SK-N-SH treated with all-trans-retinoic acid at 6 μM for 48 hours (cell line): ENCODE measurements around the gene KIAA1217.

ENCODE experiments used
- ARNTL ChIP-seq: fragments of 450-650 bp; formaldehyde crosslinking; IDR thresholded peaks from 2 replicates; pipeline ENCODE4 v1.5.0; 2020; ENCODE audit warnings: low read depth, mild to moderate bottlenecking, moderate library complexity, borderline replicate concordance
- BACH2 ChIP-seq: fragments of 250-450 bp; sonication (Bioruptor Pico); IDR thresholded peaks from 2 replicates; pipeline ENCODE4 v1.9.0; 2021; ENCODE audit warnings: mild to moderate bottlenecking, borderline replicate concordance
- CSRNP3 ChIP-seq: fragments of 250-450 bp; sonication (Bioruptor Pico); IDR thresholded peaks from 2 replicates; pipeline ENCODE4 v1.5.1; 2021; ENCODE audit warnings: mild to moderate bottlenecking, moderate library complexity
- PPARA ChIP-seq: fragments of 250-450 bp; sonication (Bioruptor Pico); IDR thresholded peaks from 2 replicates; pipeline ENCODE4 v1.5.0; 2020; ENCODE audit warnings: mild to moderate bottlenecking, borderline replicate concordance
- RARB ChIP-seq: fragments of 250-450 bp; sonication (Bioruptor Pico); IDR thresholded peaks from 2 replicates; pipeline ENCODE4 v1.8.0; 2021; ENCODE audit warnings: mild to moderate bottlenecking, moderate library complexity
- TSHZ2 ChIP-seq: fragments of 250-450 bp; sonication (Bioruptor Pico); IDR thresholded peaks from 2 replicates; pipeline ENCODE4 v1.5.0; 2020; ENCODE audit warnings: mild to moderate bottlenecking, moderate library complexity
- ZC3H10 ChIP-seq: fragments of 250-450 bp; sonication (Bioruptor Pico); IDR thresholded peaks from 2 replicates; pipeline ENCODE4 v1.5.1; 2021; ENCODE audit warnings: mild to moderate bottlenecking, moderate library complexity
- ZFP3 ChIP-seq: fragments of 250-450 bp; sonication (Bioruptor Pico); IDR thresholded peaks from 2 replicates; pipeline ENCODE4 v1.5.0; 2020; ENCODE audit warnings: mild to moderate bottlenecking, moderate library complexity
- ZFP30 ChIP-seq: fragments of 450-650 bp; formaldehyde crosslinking; IDR thresholded peaks from 2 replicates; pipeline ENCODE4 v1.5.0; 2022; ENCODE audit warnings: mild to moderate bottlenecking, moderate library complexity
- ZNF70 ChIP-seq: fragments of 450-650 bp; formaldehyde crosslinking; IDR thresholded peaks from 2 replicates; pipeline ENCODE4 v1.5.0; 2020; ENCODE audit warnings: mild to moderate bottlenecking, moderate library complexity
- ZNF8 ChIP-seq: fragments of 450-650 bp; formaldehyde crosslinking; IDR thresholded peaks from 2 replicates; pipeline ENCODE4 v1.5.0; 2020; ENCODE audit warnings: mild to moderate bottlenecking, moderate library complexity

GRCh38 chr10:24206926-24207325, 2.0 kb upstream of the KIAA1217 start:
- TF ChIP-seq ZNF70 (CRISPR knock-in tag) = no peak
- TF ChIP-seq RARB (CRISPR knock-in tag) = no peak
- no peak for TF ChIP-seq ZFP3 (CRISPR knock-in tag)
- no peak for TF ChIP-seq BACH2 (CRISPR knock-in tag)
- TF ChIP-seq ARNTL (CRISPR knock-in tag) = no peak
- no peak for TF ChIP-seq ZNF8 (CRISPR knock-in tag)
- no peak for TF ChIP-seq TSHZ2 (CRISPR knock-in tag)
- TF ChIP-seq PPARA (CRISPR knock-in tag) = no peak
- no peak for TF ChIP-seq ZC3H10 (CRISPR knock-in tag)
- TF ChIP-seq ZFP30 = no peak
- TF ChIP-seq CSRNP3 = no peak
